Mononuclear cell (primary cell): ENCODE data around the gene RHNO1. TPM values are rescaled to one million over a fixed set of nuclear protein-coding genes. Genes with fewer than 3 reads are reported as not detected.
"Not testable (repeated sequence)": the region's sequence is repeated elsewhere in the genome, so short reads cannot be mapped to it uniquely, and the experiment has no call there.

Experiments used
- H3K27me3 ChIP-seq: 2 replicates; pipeline ENCODE4 v1.6.0; 2011; ENCODE audit warnings: low read length, control low read depth; ENCODE audit not compliant: insufficient read depth
- H3K4me1 ChIP-seq: 2 replicates; pipeline ENCODE4 v1.5.1; 2011; ENCODE audit warnings: mild to moderate bottlenecking, low read length, control low read depth; ENCODE audit not compliant: insufficient read depth
- H3K4me3 ChIP-seq: 2 replicates; pipeline ENCODE4 v1.5.1; 2011; ENCODE audit warnings: mild to moderate bottlenecking, low read length, moderate library complexity
- H3K9me3 ChIP-seq: 2 replicates; pipeline ENCODE4 v1.5.1; 2011; ENCODE audit warnings: low read depth, mild to moderate bottlenecking, control low read depth, low read length
- total RNA-seq: library from RNA; depleted of rRNA; stranded (reverse); fragments of >200 nt; gene quantifications from one replicate; pipeline ENCODE4 v1.2.3, GENCODE V29; 2012

RHNO1 gene
- total RNA-seq, 1 donor, result 31.0 TPM

- no peaks in the 10 kb centered on the region for H3K4me1 ChIP-seq
- no peak overlapping the region for H3K4me3 ChIP-seq
- H3K27me3 ChIP-seq, result no peaks in the 10 kb centered on the region
- no peaks in the 10 kb centered on the region for H3K9me3 ChIP-seq
Observed at GRCh38 chr12:2853626-2854025, 23.4 kb upstream of the RHNO1 start.

- no peaks in the 10 kb centered on the region for H3K4me1 ChIP-seq
- no peaks in the 10 kb centered on the region for H3K9me3 ChIP-seq
- H3K4me3 ChIP-seq, result no peak overlapping the region
- H3K27me3 ChIP-seq, result no peaks in the 10 kb centered on the region
Observed at GRCh38 chr12:2854669-2855453, 22.2 kb upstream of the RHNO1 start.

GRCh38 chr12:2855546-2855945 lies 21.5 kb upstream of the RHNO1 start:
- Histone ChIP-seq H3K9me3 (no peaks in the 10 kb centered on the region), H3K4me3 (no peak overlapping the region), H3K27me3 (no peaks in the 10 kb centered on the region), H3K4me1 (no peaks in the 10 kb centered on the region)

GRCh38 chr12:2856051-2856450 lies 21.0 kb upstream of the RHNO1 start:
- Histone ChIP-seq H3K27me3 (no peaks in the 10 kb centered on the region), H3K4me3 (no peak overlapping the region), H3K9me3 (no peaks in the 10 kb centered on the region), H3K4me1 (no peaks in the 10 kb centered on the region)

GRCh38 chr12:2857021-2857431 lies 20.0 kb upstream of the RHNO1 start, which contains the start of gene TEX52:
TSS of gene TEX52 (minus strand) at chr12:2857039. CDS start at chr12:2857026, 13 bp downstream.
- Histone ChIP-seq H3K4me1 (no peaks in the 10 kb centered on the region), H3K4me3 (no peak within 1 kb of the TSS), H3K9me3 (no peaks in the 10 kb centered on the region), H3K27me3 (no peaks in the 10 kb centered on the region)

GRCh38 chr12:2857576-2857975 lies 19.4 kb upstream of the RHNO1 start:
- no peaks in the 10 kb centered on the region for H3K4me1 ChIP-seq
- H3K4me3 ChIP-seq, result no peak overlapping the region
- no peaks in the 10 kb centered on the region for H3K27me3 ChIP-seq
- no peaks in the 10 kb centered on the region for H3K9me3 ChIP-seq

GRCh38 chr12:2858334-2858733 lies 18.7 kb upstream of the RHNO1 start:
- Histone ChIP-seq H3K27me3 (no peaks in the 10 kb centered on the region), H3K9me3 (no peaks in the 10 kb centered on the region), H3K4me3 (no peak overlapping the region), H3K4me1 (no peaks in the 10 kb centered on the region)

- Histone ChIP-seq H3K27me3 (no peaks in the 10 kb centered on the region), H3K9me3 (no peaks in the 10 kb centered on the region), H3K4me3 (no peak overlapping the region), H3K4me1 (no peaks in the 10 kb centered on the region)
Observed at GRCh38 chr12:2858944-2859421, 18.0 kb upstream of the RHNO1 start.

GRCh38 chr12:2860170-2860569 lies 16.9 kb upstream of the RHNO1 start:
- no peaks in the 10 kb centered on the region for H3K4me1 ChIP-seq
- H3K9me3 ChIP-seq, result no peaks in the 10 kb centered on the region
- H3K27me3 ChIP-seq, result no peaks in the 10 kb centered on the region
- H3K4me3 ChIP-seq, result no peak overlapping the region

GRCh38 chr12:2862876-2863275 lies 14.1 kb upstream of the RHNO1 start:
- Histone ChIP-seq H3K27me3 (no peaks in the 10 kb centered on the region), H3K4me1 (no peaks in the 10 kb centered on the region), H3K4me3 (no peak overlapping the region), H3K9me3 (no peaks in the 10 kb centered on the region)

- not testable (repeated sequence) for H3K27me3 ChIP-seq, H3K9me3 ChIP-seq, H3K4me3 ChIP-seq, H3K4me1 ChIP-seq
Observed at GRCh38 chr12:2863402-2863801, 13.6 kb upstream of the RHNO1 start.

GRCh38 chr12:2864198-2864597 lies 12.8 kb upstream of the RHNO1 start:
- no peak overlapping the region for H3K4me3 ChIP-seq
- H3K4me1 ChIP-seq, result no peaks in the 10 kb centered on the region
- no peaks in the 10 kb centered on the region for H3K9me3 ChIP-seq
- no peaks in the 10 kb centered on the region for H3K27me3 ChIP-seq

GRCh38 chr12:2868986-2869632 lies 7.9 kb upstream of the RHNO1 start:
- H3K27me3 ChIP-seq, H3K4me1 ChIP-seq, H3K9me3 ChIP-seq, H3K4me3 ChIP-seq: not testable (repeated sequence)

GRCh38 chr12:2876431-2877046 lies 484 bp upstream of the RHNO1 start:
- Histone ChIP-seq H3K4me3 (peak overlapping the region; percentile 97), H3K9me3 (no peaks in the 10 kb centered on the region), H3K27me3 (no peaks in the 10 kb centered on the region), H3K4me1 (peaks cover 34% of the 10 kb centered on the region)

- peak overlapping the region; percentile 97 for H3K4me3 ChIP-seq
- H3K9me3 ChIP-seq, result no peaks in the 10 kb centered on the region
- H3K4me1 ChIP-seq, result peaks cover 34% of the 10 kb centered on the region
- H3K27me3 ChIP-seq, result no peaks in the 10 kb centered on the region
Observed at GRCh38 chr12:2877953-2878732, 1.1 kb downstream of the RHNO1 start.
